NT2/D1 (cell line): ENCODE data around the gene HSFX1.

Experiments used
- DNase-seq: peaks from one replicate; pipeline ENCODE4 v3.0.0-alpha.2; 2011; ENCODE audit warnings: low read depth, low spot score
- H3K27me3 ChIP-seq: 2 replicates; pipeline ENCODE4 v1.6.0; 2011; ENCODE audit warnings: mild to moderate bottlenecking; ENCODE audit not compliant: insufficient read length, insufficient read depth
- H3K36me3 ChIP-seq: 2 replicates; pipeline ENCODE4 v1.6.1; 2011; ENCODE audit warnings: mild to moderate bottlenecking, low read length, mixed read lengths; ENCODE audit not compliant: insufficient read depth, insufficient read length
- H3K4me1 ChIP-seq: 2 replicates; pipeline ENCODE4 v1.5.1; 2011; ENCODE audit not compliant: insufficient read depth, insufficient read length
- H3K4me3 ChIP-seq: 2 replicates; pipeline ENCODE4 v1.5.1; 2011; ENCODE audit warnings: low read depth; ENCODE audit not compliant: insufficient read length
- H3K9ac ChIP-seq: 2 replicates; pipeline ENCODE4 v1.6.0; 2011; ENCODE audit warnings: low read depth; ENCODE audit not compliant: insufficient read length
- H3K9me3 ChIP-seq: 2 replicates; pipeline ENCODE4 v1.5.1; 2011; ENCODE audit warnings: mild to moderate bottlenecking, low read length; ENCODE audit not compliant: insufficient read depth
- SUZ12 ChIP-seq: IDR thresholded peaks from 2 replicates; pipeline ENCODE4 v1.6.1; 2011; ENCODE audit not compliant: insufficient read length, insufficient read depth; ENCODE audit errors: extremely low read depth
- YY1 ChIP-seq: IDR thresholded peaks from 2 replicates; pipeline ENCODE4 v1.6.1; 2011; ENCODE audit not compliant: insufficient read length, insufficient read depth
- ZNF274 ChIP-seq: IDR thresholded peaks from 2 replicates; pipeline ENCODE4 v1.6.1; 2011; ENCODE audit warnings: mild to moderate bottlenecking, low read depth, low read length

The HSFX1 gene

DNA sequence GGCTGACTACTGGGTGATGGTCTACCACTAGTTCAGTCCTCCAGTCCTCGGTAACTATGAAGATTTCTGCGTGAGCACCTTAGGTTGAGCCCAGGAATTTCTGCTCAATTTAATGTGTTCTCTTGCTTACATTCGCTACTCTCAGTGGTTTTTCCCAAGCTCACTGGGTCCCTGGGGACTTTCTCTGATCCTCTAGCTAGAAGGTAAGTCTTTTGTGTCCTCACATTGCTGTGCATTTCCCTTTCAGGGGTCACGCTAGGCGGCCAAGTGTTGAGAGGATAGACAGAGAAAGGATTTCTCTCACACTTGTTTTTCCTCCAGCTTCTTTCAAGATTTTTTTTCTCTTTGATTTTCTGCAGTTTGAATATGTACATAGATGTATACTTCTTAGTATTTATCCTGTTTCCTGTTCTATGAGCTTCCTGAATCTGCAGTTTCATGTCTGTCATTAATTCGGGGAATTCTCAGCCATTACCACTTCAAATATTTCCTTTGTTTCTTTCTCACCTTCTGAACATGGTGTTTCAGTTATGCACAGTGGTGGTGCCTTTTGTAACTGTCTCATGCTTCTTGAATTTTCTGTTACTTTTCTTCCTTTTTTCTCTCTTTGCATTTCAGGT, 25.3 kb downstream of the HSFX1 start:
- no peak for DNase-seq
- no peak overlapping the region for H3K4me3 ChIP-seq
- no peaks in the 10 kb centered on the region for H3K36me3 ChIP-seq
- H3K27me3 ChIP-seq = no peaks in the 10 kb centered on the region
- no peaks in the 10 kb centered on the region for H3K4me1 ChIP-seq
- no peaks in the 10 kb centered on the region for H3K9me3 ChIP-seq
- TF ChIP-seq YY1 = no peak
- H3K9ac ChIP-seq = no peak overlapping the region

DNA sequence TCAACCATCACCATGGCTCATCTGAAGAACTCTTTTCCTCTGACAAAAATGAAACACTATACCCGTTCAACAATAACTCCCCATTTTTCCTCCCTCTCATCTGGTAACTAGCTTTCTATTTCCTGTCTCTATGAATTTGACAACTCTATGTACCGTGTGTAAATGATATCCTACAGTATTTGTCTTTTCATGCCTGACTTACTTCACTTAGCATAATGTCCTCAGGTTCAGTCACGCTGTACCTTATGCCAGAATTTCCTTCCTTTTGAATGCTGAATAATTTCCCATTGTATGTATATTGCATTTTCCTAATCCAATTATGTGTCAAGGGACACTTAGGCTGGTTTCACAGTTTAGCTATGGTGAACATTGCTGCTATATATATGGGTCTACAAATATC, 26.1 kb downstream of the HSFX1 start:
- no peaks in the 10 kb centered on the region for H3K36me3 ChIP-seq
- H3K27me3 ChIP-seq = no peaks in the 10 kb centered on the region
- no peak for DNase-seq
- no peaks in the 10 kb centered on the region for H3K4me1 ChIP-seq
- H3K9me3 ChIP-seq = no peaks in the 10 kb centered on the region
- TF ChIP-seq SUZ12 (no peak), YY1 (no peak)
- H3K4me3 ChIP-seq = no peak overlapping the region
- H3K9ac ChIP-seq = no peak overlapping the region

DNA sequence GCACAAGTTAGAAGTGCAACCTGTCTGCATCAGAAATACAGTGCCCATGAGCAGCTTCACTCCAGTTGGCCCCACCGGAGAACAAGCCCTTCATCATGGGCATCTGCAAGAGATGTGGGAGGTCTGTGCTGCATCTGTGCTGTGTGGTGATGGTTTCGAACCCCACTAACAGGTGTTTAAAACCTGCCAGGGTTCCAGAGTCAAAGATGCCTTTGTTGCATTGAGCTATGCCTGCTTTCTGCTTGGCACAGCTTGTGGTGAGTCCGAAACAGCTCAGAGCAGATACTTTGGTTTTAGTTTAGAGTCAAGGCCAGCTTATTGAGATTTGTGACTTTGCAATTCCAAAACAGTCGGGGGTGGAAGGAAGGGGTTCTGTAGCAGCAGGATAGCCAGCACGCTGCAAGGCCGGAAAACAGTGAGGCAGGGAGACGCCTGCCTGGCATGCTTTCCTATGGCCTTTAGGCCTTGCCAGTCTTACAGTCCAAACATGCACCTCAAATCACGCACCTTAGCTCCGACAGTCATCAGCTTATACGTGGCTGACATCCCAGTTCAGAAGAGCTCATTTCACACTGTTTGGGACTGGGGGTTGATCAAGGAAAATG, 29.7 kb downstream of the HSFX1 start:
- Histone ChIP-seq H3K27me3 (no peaks in the 10 kb centered on the region), H3K9me3 (no peaks in the 10 kb centered on the region), H3K4me3 (no peak overlapping the region), H3K36me3 (no peaks in the 10 kb centered on the region), H3K4me1 (no peaks in the 10 kb centered on the region), H3K9ac (no peak overlapping the region)
- no peak for DNase-seq
- TF ChIP-seq SUZ12 (no peak), ZNF274 (no peak), YY1 (no peak)

DNA sequence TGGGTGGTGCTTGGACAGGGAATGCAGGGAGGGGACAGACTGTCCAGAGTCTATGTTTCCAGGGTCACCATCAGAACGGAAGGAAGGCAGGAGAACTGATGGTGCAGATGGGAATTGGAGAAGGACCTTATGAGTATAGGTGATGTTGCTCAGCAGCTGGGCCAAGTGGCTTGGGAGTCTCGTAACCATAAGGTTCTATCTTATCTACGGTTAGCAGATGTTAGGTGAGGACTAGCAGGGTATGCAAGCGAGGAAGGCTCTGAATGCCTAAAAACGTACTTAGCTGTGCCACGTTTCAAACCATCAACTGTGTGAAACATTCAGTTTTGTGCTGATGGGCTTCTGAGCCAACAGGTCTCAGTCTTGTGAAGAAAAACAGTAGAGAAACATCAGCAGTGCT, 30.2 kb downstream of the HSFX1 start:
- TF ChIP-seq ZNF274 = no peak
- TF ChIP-seq YY1 = no peak
- no peak for TF ChIP-seq SUZ12
- Histone ChIP-seq H3K9me3 (no peaks in the 10 kb centered on the region), H3K27me3 (no peaks in the 10 kb centered on the region)

DNA sequence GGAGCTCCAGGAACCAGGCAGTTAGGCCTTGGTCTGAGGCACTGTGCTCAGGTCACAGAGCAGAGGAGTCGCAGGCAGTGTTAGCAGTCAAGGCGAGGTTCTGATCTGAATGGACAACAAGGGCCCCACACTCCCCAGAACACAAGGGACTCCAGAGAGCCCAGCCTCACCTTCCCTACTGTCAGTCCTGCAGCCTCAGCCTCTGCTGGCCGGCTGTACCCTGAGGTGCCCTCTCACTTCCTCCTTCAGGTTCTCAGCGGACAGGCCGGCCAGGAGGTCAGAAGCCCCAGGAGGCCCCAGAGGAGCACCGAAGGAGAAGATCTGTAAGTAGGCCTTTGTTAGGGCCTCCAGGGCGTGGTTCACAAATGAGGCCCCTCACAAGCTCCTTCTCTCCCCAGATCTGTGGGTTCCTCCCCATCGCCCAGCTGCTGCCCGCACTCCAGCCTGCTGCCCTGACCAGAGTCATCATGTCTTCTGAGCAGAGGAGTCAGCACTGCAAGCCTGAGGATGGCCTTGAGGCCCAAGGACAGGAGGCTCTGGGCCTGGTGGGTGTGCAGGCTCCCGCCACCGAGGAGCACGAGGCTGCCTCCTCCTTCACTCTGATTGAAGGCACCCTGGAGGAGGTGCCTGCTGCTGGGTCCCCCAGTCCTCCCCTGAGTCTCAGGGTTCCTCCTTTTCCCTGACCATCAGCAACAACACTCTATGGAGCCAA, 34.0 kb downstream of the HSFX1 start:
- no peak overlapping the region for H3K4me3 ChIP-seq
- DNase-seq = no peak
- H3K36me3 ChIP-seq = no peaks in the 10 kb centered on the region
- H3K9ac ChIP-seq = no peak overlapping the region
- no peak for TF ChIP-seq ZNF274
- TF ChIP-seq YY1 = no peak
- TF ChIP-seq SUZ12 = no peak
- H3K27me3 ChIP-seq = no peaks in the 10 kb centered on the region
- no peaks in the 10 kb centered on the region for H3K9me3 ChIP-seq
- no peaks in the 10 kb centered on the region for H3K4me1 ChIP-seq

More for the DNA sequence above, 30.2 kb downstream of the HSFX1 start:
- H3K4me1 ChIP-seq = no peaks in the 10 kb centered on the region
- DNase-seq = no peak
- no peak overlapping the region for H3K4me3 ChIP-seq
- no peak overlapping the region for H3K9ac ChIP-seq
- H3K36me3 ChIP-seq = no peaks in the 10 kb centered on the region

DNA sequence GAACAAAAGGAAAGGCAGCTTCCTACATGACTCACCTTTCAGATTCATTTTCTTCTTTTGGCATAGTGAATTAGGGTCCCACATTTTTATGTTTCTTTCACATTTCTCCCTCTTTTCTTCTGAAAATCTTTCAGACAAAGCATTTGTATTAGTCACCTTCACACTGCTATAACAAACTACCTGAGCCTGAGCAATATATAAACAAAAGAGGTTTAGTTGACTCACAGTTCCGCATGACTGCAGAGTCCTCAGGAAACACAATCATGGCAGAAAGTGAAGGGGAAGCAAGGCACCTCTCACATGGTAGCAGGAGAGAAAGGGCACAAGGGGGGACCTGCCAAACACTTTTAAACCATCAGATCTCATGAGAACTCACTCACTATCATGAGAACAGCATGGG, 44.8 kb downstream of the HSFX1 start:
- Histone ChIP-seq H3K36me3 (no peaks in the 10 kb centered on the region), H3K9ac (no peak overlapping the region), H3K4me1 (no peaks in the 10 kb centered on the region), H3K9me3 (no peaks in the 10 kb centered on the region), H3K27me3 (no peaks in the 10 kb centered on the region), H3K4me3 (no peak overlapping the region)
- no peak for DNase-seq
- TF ChIP-seq YY1 = no peak
- no peak for TF ChIP-seq ZNF274
- TF ChIP-seq SUZ12 = no peak

DNA sequence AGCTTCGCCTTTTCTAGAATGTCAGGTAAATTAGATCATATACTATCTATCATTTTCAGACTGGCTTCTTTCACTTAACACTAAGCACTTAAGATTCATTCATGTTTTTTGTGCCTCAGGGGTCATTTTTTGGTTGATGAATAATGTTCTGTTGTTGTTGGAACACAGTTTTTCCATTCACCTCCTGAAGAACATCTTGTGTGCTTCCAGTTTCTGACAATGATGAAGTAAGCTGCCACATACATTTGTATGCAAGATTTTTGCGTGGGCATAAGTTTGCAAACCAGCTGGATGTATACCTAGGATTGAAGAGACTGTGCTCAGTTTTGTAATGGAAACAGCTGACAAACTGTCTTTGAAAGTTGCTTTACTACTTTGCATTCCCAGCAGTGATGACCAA, 45.5 kb downstream of the HSFX1 start:
- no peak overlapping the region for H3K9ac ChIP-seq
- H3K9me3 ChIP-seq = no peaks in the 10 kb centered on the region
- H3K36me3 ChIP-seq = no peaks in the 10 kb centered on the region
- H3K27me3 ChIP-seq = no peaks in the 10 kb centered on the region
- H3K4me1 ChIP-seq = no peaks in the 10 kb centered on the region
- no peak for TF ChIP-seq SUZ12
- no peak for TF ChIP-seq ZNF274
- TF ChIP-seq YY1 = no peak
- DNase-seq = no peak
- H3K4me3 ChIP-seq = no peak overlapping the region

DNA sequence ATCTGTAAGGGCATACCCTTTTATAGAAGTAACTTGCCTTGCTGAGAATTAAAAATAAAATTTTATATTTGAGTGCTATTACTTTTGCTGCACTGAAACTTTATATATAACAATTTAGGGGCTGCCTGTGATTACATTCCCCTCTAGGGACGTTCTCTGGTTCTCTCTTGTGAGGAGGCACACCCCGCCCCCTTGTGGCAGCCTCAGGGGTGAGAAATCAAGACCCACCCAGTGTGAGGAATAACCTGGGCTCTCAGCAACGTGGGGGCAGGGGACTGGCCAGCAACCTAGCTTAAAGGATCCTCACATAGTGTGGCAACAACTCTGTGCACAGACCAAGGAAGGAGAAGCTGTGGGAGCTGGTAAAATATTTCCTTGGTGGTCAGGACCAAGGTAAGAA, 51.6 kb downstream of the HSFX1 start:
- Histone ChIP-seq H3K9ac (no peak overlapping the region), H3K36me3 (no peaks in the 10 kb centered on the region), H3K4me3 (no peak overlapping the region), H3K4me1 (no peaks in the 10 kb centered on the region), H3K27me3 (no peaks in the 10 kb centered on the region), H3K9me3 (no peaks in the 10 kb centered on the region; the same call in 1 of the 2 replicates)
- no peak for DNase-seq
- TF ChIP-seq SUZ12 = no peak
- no peak for TF ChIP-seq YY1
- TF ChIP-seq ZNF274 = no peak
